D721Med (cell line): ENCODE results near the gene SAFB.

Experiments used
- DNase-seq: peaks from one replicate; pipeline ENCODE4 v3.0.0; 2011; ENCODE audit warnings: low spot score; ENCODE audit not compliant: insufficient read length
- FAIRE-seq: peaks from 2 replicates; lab custom pipeline; 2011; peaks lifted over from hg19 to GRCh38; lab: Jason Lieb, UNC
- TF ChIP-seq, protein P1 (sequence below): IDR thresholded peaks from 2 replicates; pipeline ENCODE4 v1.5.1; 2012; ENCODE audit warnings: mild to moderate bottlenecking, control low read depth; ENCODE audit not compliant: insufficient read depth; ENCODE audit errors: missing control alignments

SAFB gene

DNA sequence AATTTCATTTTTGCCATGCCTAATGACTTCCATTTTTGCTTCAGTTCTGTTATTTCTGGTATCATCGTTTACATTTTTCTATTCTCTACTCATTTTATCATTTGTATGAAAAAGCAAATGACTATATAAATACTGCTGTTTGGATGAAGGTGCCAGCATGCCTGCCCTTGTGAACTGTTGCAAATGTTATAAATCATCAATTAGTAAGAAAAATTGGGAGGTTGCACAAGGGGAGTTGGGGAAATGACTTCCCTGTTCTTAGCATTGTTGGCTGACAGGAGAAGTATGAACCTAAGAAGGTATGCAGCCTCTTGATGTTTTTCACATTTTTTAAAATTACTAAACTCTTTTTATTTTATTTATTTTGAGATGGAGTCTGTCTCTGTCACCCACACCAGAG is 15.1 kb downstream of the SAFB start:
- DNase-seq (no peak), FAIRE-seq (no peak)
- TF ChIP-seq, protein P1, sequence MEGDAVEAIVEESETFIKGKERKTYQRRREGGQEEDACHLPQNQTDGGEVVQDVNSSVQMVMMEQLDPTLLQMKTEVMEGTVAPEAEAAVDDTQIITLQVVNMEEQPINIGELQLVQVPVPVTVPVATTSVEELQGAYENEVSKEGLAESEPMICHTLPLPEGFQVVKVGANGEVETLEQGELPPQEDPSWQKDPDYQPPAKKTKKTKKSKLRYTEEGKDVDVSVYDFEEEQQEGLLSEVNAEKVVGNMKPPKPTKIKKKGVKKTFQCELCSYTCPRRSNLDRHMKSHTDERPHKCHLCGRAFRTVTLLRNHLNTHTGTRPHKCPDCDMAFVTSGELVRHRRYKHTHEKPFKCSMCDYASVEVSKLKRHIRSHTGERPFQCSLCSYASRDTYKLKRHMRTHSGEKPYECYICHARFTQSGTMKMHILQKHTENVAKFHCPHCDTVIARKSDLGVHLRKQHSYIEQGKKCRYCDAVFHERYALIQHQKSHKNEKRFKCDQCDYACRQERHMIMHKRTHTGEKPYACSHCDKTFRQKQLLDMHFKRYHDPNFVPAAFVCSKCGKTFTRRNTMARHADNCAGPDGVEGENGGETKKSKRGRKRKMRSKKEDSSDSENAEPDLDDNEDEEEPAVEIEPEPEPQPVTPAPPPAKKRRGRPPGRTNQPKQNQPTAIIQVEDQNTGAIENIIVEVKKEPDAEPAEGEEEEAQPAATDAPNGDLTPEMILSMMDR, result no peak

GRCh38 chr19:5641171-5641570 is 18.3 kb downstream of the SAFB start:
- no peak for FAIRE-seq
- DNase-seq, result no peak
- TF ChIP-seq, protein P1, result no peak

GRCh38 chr19:5642204-5642603 is 19.3 kb downstream of the SAFB start:
- FAIRE-seq (no peak), DNase-seq (no peak)
- TF ChIP-seq, protein P1, result no peak

DNA sequence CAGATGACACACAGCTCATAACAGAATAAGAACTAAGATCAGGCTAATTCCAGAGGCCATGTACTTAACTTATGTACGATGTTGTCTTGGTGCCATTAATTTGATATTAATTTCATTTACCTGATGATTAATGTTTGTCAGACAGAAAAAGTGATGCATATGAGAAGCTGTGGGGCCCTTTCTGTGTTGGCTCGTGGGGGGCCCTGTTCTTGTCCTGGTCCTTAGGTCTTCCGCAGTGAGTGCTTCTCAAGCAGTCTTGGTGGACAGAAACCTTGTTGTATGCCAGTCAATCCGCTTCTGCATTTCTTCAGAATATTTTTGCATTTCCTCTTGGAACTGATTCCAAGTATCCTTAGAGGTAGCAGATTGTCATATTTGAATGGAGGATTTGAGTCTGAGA is 20.2 kb downstream of the SAFB start:
- TF ChIP-seq, protein P1, result no peak
- no peak for FAIRE-seq
- no peak for DNase-seq

DNA sequence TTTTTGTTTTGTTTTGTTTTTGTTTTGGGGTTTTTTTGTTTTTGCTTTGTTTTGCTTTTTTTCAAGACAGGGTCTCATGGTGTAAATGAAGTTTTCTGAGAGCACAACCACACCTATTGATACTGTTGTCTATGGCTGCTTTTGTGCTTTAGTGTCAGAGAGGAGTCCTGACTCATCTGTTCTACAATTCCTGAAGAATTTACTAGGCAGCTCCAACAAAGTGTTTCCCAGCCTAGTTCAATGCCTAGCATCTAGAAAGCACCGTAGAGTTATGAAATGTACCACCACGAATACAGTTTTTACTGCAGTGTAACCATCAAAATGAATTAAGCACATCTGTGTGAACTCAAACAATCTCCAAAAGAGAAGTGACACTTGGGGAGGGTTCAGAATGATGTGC is 21.2 kb downstream of the SAFB start:
- TF ChIP-seq, protein P1, result no peak
- FAIRE-seq (no peak), DNase-seq (no peak)

GRCh38 chr19:5645409-5645808 is 22.5 kb downstream of the SAFB start:
- DNase-seq, result no peak
- TF ChIP-seq, protein P1, result no peak
- no peak for FAIRE-seq

- TF ChIP-seq, protein P1, result no peak
- FAIRE-seq (no peak), DNase-seq (no peak)
Observed at GRCh38 chr19:5646703-5647102, 23.8 kb downstream of the SAFB start.
